Osteoblast (primary cell): ENCODE measurements around the gene ZBP1. TPM values are rescaled to one million over a fixed set of nuclear protein-coding genes. Genes with fewer than 3 reads are reported as not detected.

ENCODE experiments used
- DNase-seq: peaks from one replicate; pipeline ENCODE4 v3.0.0; 2011; ENCODE audit warnings: low spot score, mixed read lengths; ENCODE audit not compliant: insufficient read length; ENCODE audit errors: missing footprints
- H2AFZ ChIP-seq: 2 replicates; pipeline ENCODE4 v1.6.0; 2011; ENCODE audit warnings: mild to moderate bottlenecking, low read length
- H3K27ac ChIP-seq: 2 replicates; pipeline ENCODE4 v1.5.1; 2011; ENCODE audit warnings: mild to moderate bottlenecking, low read depth, low read length, moderate library complexity
- H3K27me3 ChIP-seq: 2 replicates; pipeline ENCODE4 v1.6.0; 2012; ENCODE audit warnings: mild to moderate bottlenecking, control low read depth, inconsistent platforms, low read length, moderate library complexity; ENCODE audit not compliant: insufficient read depth
- H3K36me3 ChIP-seq: 2 replicates; pipeline ENCODE4 v1.5.1; 2011; ENCODE audit warnings: mild to moderate bottlenecking, low read length, control low read depth, moderate library complexity; ENCODE audit not compliant: insufficient read depth
- H3K4me1 ChIP-seq: 2 replicates; pipeline ENCODE4 v1.5.1; 2011; ENCODE audit warnings: mild to moderate bottlenecking, low read length, control low read depth, moderate library complexity; ENCODE audit not compliant: insufficient read depth
- H3K4me2 ChIP-seq: 2 replicates; pipeline ENCODE4 v1.6.0; 2011; ENCODE audit warnings: mild to moderate bottlenecking, low read length; ENCODE audit not compliant: insufficient read depth
- H3K4me3 ChIP-seq: fragments of 200-600 bp; sonication (generic); 3 replicates; pipeline ENCODE4 v1.5.1; 2012; ENCODE audit warnings: mild to moderate bottlenecking, low read length, inconsistent platforms; ENCODE audit not compliant: insufficient read depth
- H3K79me2 ChIP-seq: 2 replicates; pipeline ENCODE4 v1.6.0; 2012; ENCODE audit warnings: mild to moderate bottlenecking, low read length, control low read depth, inconsistent platforms; ENCODE audit not compliant: insufficient read depth
- H3K9me3 ChIP-seq: 2 replicates; pipeline ENCODE4 v1.5.1; 2011; ENCODE audit warnings: low read depth, low read length, control low read depth
- H4K20me1 ChIP-seq: 2 replicates; pipeline ENCODE4 v1.6.0; 2012; ENCODE audit warnings: mild to moderate bottlenecking, low read length, control low read depth; ENCODE audit not compliant: insufficient read depth
- total RNA-seq: library from RNA; depleted of rRNA; stranded (reverse); fragments of >200 nt; gene quantifications from 2 replicates; pipeline ENCODE4 v1.2.3, GENCODE V29; 2012
- TF ChIP-seq, protein P1 (sequence below): IDR thresholded peaks from 2 replicates; pipeline ENCODE4 v1.5.1; 2011; ENCODE audit warnings: mild to moderate bottlenecking, low read depth, low read length, moderate library complexity; ENCODE audit errors: extremely low read depth

ZBP1 gene
- total RNA-seq, 1 donor = not detected

DNA sequence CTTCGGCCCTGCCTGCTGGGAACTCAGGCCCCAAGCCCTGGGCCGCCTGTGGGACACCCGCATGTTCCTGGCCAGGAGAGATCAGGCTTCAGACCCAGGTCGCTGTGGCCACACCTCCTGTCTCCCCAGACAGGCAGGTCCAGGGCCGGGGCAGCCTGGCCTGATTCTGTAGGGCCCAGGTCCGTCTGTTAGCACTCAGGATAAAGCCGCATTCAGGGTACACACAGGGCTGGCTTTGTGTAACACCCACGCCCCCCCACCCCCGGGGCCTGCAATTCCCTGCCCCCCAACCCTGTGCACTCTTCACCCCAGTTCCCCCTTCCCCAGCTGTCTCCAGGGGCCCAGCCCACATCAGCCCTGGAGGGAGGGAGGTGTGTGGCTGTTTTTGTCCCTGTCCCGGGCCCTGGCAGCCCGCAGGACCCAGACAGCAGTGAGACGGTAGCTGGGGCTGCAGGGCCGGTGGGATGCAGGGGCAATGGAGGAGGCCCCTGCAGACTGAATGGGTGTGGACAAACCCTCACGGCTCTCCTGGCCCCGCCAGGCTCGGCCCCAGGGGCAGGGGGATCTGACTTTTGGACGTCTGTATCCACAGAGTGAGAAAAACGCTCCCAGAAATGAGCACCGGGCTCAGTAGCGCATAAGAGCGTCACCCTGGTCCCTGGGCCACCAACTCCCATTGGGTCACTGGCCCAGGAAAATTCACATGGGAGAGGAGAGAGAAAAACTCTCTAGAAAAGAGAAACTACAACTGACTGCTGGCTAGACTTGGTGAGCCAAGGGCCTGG is 42.4 kb upstream of the ZBP1 start:
- Histone ChIP-seq H3K4me2 (no peak overlapping the region), H3K27me3 (no peaks in the 10 kb centered on the region), H3K27ac (no peak overlapping the region), H3K4me1 (no peaks in the 10 kb centered on the region), H3K4me3 (no peak overlapping the region), H4K20me1 (peaks cover 37% of the 10 kb centered on the region), H3K36me3 (no peaks in the 10 kb centered on the region), H3K79me2 (peaks cover 7% of the 10 kb centered on the region), H2AFZ (no peak overlapping the region), H3K9me3 (no peaks in the 10 kb centered on the region)
- TF ChIP-seq, protein P1, sequence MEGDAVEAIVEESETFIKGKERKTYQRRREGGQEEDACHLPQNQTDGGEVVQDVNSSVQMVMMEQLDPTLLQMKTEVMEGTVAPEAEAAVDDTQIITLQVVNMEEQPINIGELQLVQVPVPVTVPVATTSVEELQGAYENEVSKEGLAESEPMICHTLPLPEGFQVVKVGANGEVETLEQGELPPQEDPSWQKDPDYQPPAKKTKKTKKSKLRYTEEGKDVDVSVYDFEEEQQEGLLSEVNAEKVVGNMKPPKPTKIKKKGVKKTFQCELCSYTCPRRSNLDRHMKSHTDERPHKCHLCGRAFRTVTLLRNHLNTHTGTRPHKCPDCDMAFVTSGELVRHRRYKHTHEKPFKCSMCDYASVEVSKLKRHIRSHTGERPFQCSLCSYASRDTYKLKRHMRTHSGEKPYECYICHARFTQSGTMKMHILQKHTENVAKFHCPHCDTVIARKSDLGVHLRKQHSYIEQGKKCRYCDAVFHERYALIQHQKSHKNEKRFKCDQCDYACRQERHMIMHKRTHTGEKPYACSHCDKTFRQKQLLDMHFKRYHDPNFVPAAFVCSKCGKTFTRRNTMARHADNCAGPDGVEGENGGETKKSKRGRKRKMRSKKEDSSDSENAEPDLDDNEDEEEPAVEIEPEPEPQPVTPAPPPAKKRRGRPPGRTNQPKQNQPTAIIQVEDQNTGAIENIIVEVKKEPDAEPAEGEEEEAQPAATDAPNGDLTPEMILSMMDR = no peak
- DNase-seq = peak; percentile 77

DNA sequence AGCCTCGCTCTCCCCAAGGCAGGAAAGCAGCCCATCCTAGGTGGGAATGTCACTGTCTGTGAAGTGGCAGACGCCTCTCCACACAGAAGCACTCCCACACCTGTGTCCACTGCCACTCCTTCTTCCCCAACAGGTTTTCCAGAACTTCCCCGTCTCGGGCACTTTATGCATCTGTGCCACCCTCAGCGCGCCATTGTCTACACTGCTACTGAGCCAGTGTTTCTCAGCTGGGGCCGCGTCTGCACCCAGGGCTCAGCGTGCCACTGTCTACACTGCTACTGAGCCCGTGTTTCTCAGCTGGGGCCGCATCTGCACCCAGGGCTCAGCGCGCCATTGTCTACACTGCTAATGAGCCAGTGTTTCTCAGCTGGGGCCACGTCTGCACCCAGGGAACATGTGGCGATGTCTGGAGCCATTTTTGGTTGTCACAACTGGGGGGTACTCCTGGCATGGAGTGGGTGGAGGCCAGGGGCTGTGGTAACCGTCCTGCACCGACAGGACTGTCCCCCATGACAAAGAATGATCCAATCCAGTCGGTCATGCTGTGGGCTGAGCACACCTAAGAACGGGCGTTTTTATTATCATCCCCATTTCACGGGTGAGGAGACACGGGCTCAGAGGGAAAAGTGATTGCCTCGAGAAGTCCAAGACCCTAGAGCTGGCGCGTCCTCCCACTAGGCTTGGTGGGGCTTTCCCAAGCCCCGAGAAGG is 41.7 kb upstream of the ZBP1 start:
- Histone ChIP-seq H2AFZ (no peak overlapping the region), H3K9me3 (no peaks in the 10 kb centered on the region), H3K27ac (no peak overlapping the region), H3K79me2 (peaks cover 7% of the 10 kb centered on the region), H3K27me3 (no peaks in the 10 kb centered on the region), H4K20me1 (peaks cover 34% of the 10 kb centered on the region), H3K4me3 (no peak overlapping the region), H3K4me2 (no peak overlapping the region), H3K4me1 (no peaks in the 10 kb centered on the region), H3K36me3 (no peaks in the 10 kb centered on the region)
- TF ChIP-seq, protein P1 = no peak
- peak; percentile 77 for DNase-seq

DNA sequence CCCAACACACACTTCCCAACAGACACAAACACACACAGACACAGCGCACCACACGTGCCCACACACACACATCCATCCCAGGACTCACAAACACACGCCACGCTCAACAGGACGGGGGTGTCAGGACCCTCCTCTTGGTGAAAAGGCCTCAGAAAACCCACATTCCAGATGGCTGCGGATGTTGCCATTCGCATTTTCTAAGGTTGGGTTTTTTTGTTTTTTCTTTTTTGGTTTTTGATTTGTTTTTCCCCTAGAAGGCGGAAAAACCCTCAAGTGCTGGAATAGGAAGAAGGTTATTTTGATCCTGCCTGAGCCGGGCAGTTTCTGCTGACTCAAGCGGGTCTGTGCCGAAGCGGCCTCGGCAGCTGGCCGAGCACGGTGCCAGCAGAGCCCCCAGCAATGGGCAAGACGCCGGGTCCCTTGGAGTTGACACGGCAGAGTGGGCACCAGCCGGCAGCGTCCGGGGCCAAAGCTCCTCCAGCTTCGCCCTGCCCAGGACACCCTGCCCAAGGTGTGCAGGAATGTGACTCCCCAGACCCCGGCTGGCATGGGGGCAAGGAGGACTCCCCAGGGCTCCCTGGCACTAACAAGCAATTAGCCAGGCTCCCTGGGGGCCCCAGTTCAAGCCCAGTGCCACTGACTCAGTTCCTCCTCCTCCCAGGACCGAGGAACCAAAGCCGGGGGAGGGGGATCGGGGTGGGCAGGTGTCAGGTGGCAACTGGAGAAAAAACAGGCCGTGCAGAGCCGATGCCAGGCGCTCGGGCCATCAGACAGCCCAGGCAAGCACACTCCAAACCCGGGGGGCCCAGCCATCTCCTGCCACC is 40.9 kb upstream of the ZBP1 start:
- H3K4me2 ChIP-seq = no peak overlapping the region
- H3K79me2 ChIP-seq = peaks cover 7% of the 10 kb centered on the region
- H2AFZ ChIP-seq = no peak overlapping the region
- H4K20me1 ChIP-seq = peaks cover 39% of the 10 kb centered on the region
- no peak overlapping the region for H3K4me3 ChIP-seq
- H3K27me3 ChIP-seq = no peaks in the 10 kb centered on the region
- TF ChIP-seq, protein P1 = no peak
- H3K9me3 ChIP-seq = no peaks in the 10 kb centered on the region
- no peak overlapping the region for H3K27ac ChIP-seq
- no peaks in the 10 kb centered on the region for H3K4me1 ChIP-seq
- DNase-seq = peak; percentile 82
- no peaks in the 10 kb centered on the region for H3K36me3 ChIP-seq
